Neural progenitor cell (in vitro differentiated cells): ENCODE data around the gene RALB. TPM values are rescaled to one million over a fixed set of nuclear protein-coding genes. Genes with fewer than 3 reads are reported as not detected.

ENCODE experiments used
- DNase-seq: peaks from one replicate; pipeline ENCODE4 v3.0.0-alpha.2; 2016; ENCODE audit warnings: low spot score
- H2AFZ ChIP-seq: fragments of 200-600 bp; sonication (generic); replicated peaks from 2 replicates; pipeline ENCODE4 v1.6.1; 2016; ENCODE audit warnings: antibody characterized with exemption
- H3F3A ChIP-seq: fragments of 200-600 bp; sonication (generic); 2 replicates; pipeline ENCODE4 v1.6.1; 2016; ENCODE audit warnings: antibody characterized with exemption, low read depth
- H3K27ac ChIP-seq: fragments of 200-600 bp; sonication (generic); 2 replicates; pipeline ENCODE4 v1.5.1; 2016; ENCODE audit warnings: mild to moderate bottlenecking
- H3K27me3 ChIP-seq: fragments of 200-600 bp; sonication (generic); 2 replicates; pipeline ENCODE4 v1.6.1; 2016; ENCODE audit warnings: mild to moderate bottlenecking, moderate library complexity
- H3K36me3 ChIP-seq: fragments of 200-600 bp; sonication (generic); 2 replicates; pipeline ENCODE4 v1.5.1; 2016
- H3K4me1 ChIP-seq: fragments of 200-600 bp; sonication (generic); 2 replicates; pipeline ENCODE4 v1.6.1; 2016; ENCODE audit warnings: mixed run types
- H3K4me2 ChIP-seq: fragments of 200-600 bp; sonication (generic); 2 replicates; pipeline ENCODE4 v1.6.1; 2016
- H3K4me3 ChIP-seq: fragments of 200-600 bp; sonication (generic); 2 replicates; pipeline ENCODE4 v1.5.1; 2016
- H3K79me2 ChIP-seq: fragments of 200-600 bp; sonication (generic); 2 replicates; pipeline ENCODE4 v1.6.1; 2016; ENCODE audit warnings: low read depth
- H3K9ac ChIP-seq: fragments of 200-600 bp; sonication (generic); 2 replicates; pipeline ENCODE4 v1.6.1; 2016
- H3K9me3 ChIP-seq: fragments of 200-600 bp; sonication (generic); 2 replicates; pipeline ENCODE4 v1.5.1; 2016; ENCODE audit warnings: low read depth
- H4K20me1 ChIP-seq: fragments of 200-600 bp; sonication (generic); 2 replicates; pipeline ENCODE4 v1.6.1; 2016; ENCODE audit warnings: low read depth
- H3K27ac Mint-ChIP-seq: 3 replicates; pipeline ENCODE4 v1.8.0; 2021; ENCODE audit warnings: mixed read lengths
- H3K27me3 Mint-ChIP-seq: 2 replicates; pipeline ENCODE4 v1.8.0; 2022; ENCODE audit warnings: low read depth, mild to moderate bottlenecking, inconsistent platforms, moderate library complexity, mixed read lengths; ENCODE audit not compliant: insufficient read depth
- H3K36me3 Mint-ChIP-seq: 3 replicates; pipeline ENCODE4 v1.8.0; 2021; ENCODE audit warnings: mixed read lengths
- H3K4me1 Mint-ChIP-seq: 3 replicates; pipeline ENCODE4 v1.8.0; 2021; ENCODE audit warnings: mixed read lengths
- H3K4me3 Mint-ChIP-seq: 3 replicates; pipeline ENCODE4 v1.8.0; 2021; ENCODE audit warnings: mild to moderate bottlenecking, moderate library complexity, mixed read lengths
- H3K9me3 Mint-ChIP-seq: 3 replicates; pipeline ENCODE4 v1.8.0; 2020; ENCODE audit warnings: mixed read lengths
- EZH2 ChIP-seq: fragments of 200-600 bp; sonication (generic); IDR thresholded peaks from 2 replicates; pipeline ENCODE4 v1.6.1; 2017; ENCODE audit warnings: antibody characterized with exemption, mild to moderate bottlenecking, moderate library complexity
- EZH2phosphoT487 ChIP-seq: fragments of 200-600 bp; sonication (generic); IDR thresholded peaks from 2 replicates; pipeline ENCODE4 v1.6.1; 2017; ENCODE audit warnings: antibody characterized with exemption
- total RNA-seq: library from RNA; depleted of rRNA; stranded (reverse); fragments of >200 nt; gene quantifications from 2 replicates; pipeline ENCODE4 v1.2.3, GENCODE V29; 2015; ENCODE audit warnings: low replicate concordance
- TF ChIP-seq, protein P1 (sequence below): fragments of 200-600 bp; sonication (generic); IDR thresholded peaks from 2 replicates; pipeline ENCODE4 v1.5.1; 2017; ENCODE audit warnings: antibody characterized with exemption, mild to moderate bottlenecking

The RALB gene
- total RNA-seq, 1 donor from 2014 or later, result 79.8 TPM

DNA sequence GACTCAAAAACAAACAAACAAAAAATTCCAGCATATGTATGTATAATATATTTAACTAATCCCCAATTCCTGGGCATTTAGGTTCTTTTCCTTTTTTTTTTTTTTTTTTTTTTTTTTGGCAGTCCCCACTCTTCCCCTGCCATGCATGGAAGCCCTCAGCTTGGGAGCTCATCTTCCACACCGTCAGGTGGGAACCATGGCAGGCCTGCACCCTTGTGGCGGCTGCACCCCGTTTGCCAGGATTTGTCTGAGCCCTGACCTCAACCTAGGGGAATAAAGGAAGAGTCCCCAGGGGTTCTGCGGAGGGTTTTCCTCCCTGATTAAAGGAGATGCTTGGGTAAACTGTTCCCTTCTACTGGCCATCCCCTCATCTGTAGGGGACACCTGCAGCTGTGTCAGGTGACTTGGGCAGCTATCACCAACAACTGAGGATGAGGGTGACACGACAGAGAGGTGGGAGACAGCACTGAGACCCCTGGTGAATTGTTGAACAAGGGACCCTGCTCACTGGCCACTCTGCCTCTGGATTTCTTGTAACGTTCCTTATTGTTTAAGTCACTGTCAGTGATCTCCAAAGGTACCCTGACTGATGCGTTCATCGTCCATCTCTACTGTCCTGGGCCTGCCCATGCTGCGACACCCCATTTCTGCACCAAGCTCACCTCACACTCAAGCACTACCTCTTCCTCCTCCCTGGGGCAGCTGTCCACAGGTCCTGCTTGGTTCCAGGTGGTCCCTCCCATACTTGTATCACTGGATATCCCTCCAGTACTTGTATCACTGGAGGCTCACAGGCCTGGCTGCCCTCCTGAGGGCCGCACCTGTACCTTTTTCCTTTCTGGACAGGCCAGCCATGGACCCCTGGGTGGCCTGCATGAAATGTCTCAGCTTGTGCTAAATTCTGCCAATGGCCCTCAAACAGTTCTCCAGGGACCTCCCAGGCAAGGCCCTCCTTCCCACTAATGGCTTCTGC lies 44.0 kb upstream of the RALB start:
- Mint-ChIP-seq H3K36me3 (no peaks in the 10 kb centered on the region), H3K4me3 (no peak overlapping the region), H3K27me3 (peaks cover 2% of the 10 kb centered on the region), H3K4me1 (peaks cover 5% of the 10 kb centered on the region), H3K27ac (no peak overlapping the region), H3K9me3 (no peaks in the 10 kb centered on the region)
- H3K79me2 ChIP-seq, result no peaks in the 10 kb centered on the region
- no peak overlapping the region for H2AFZ ChIP-seq
- no peaks in the 10 kb centered on the region for H3K9me3 ChIP-seq
- no peak overlapping the region for H3K9ac ChIP-seq
- H3K4me3 ChIP-seq, result no peak overlapping the region
- H3K27ac ChIP-seq, result no peak overlapping the region
- TF ChIP-seq EZH2, result no peak
- no peak for TF ChIP-seq EZH2phosphoT487
- H4K20me1 ChIP-seq, result no peaks in the 10 kb centered on the region
- peaks cover 3% of the 10 kb centered on the region for H3K4me1 ChIP-seq
- no peak overlapping the region for H3K4me2 ChIP-seq
- no peaks in the 10 kb centered on the region for H3K36me3 ChIP-seq
- DNase-seq, result no peak
- peaks cover 3% of the 10 kb centered on the region for H3F3A ChIP-seq
- H3K27me3 ChIP-seq, result no peaks in the 10 kb centered on the region

DNA sequence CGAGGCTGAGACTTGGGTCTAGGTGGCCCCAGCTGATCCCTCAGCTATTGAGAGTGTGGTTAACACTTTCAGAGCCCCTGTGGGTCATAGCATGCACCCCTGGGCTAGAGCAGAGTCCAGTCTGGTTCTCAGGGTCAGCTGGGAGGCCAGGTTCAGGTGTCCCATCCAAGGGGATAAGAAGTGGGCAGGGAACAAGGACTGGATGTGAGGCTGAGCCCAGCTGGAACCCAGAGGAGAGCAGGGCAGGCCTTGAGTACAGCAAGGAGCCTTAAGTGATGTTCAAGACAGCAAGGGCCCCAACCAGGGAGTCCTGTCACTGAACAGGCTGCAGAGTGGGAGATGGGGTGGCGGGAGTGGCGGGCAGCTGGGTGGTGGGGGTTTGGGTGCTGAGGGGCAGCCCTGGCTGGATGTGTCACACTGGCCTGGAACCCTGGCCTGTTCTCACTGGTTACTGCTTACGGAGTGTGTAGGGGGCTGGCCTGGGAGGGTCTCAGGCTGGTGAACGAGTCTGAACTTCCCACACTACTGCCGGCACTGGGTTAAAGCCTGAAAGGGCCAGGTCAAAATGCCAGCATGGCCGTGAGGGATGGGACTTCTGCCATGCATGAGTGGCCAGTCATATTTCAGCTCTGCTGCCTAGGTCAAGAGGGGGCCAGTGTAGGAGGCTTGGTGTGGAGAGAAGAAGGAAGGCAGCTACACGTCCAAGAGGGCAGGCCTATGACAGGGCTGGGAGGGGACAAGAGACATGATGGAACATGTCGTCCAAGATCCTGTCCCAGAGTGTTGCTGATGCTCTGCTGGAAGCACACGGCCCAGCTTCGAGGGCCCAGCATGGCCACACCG lies 43.0 kb upstream of the RALB start:
- Mint-ChIP-seq H3K4me1 (peaks cover 5% of the 10 kb centered on the region), H3K27ac (no peak overlapping the region), H3K36me3 (no peaks in the 10 kb centered on the region), H3K27me3 (no peaks in the 10 kb centered on the region), H3K9me3 (no peaks in the 10 kb centered on the region), H3K4me3 (no peak overlapping the region)
- Histone ChIP-seq H3K9ac (no peak overlapping the region), H2AFZ (no peak overlapping the region), H3K4me2 (no peak overlapping the region), H3K4me1 (peaks cover 3% of the 10 kb centered on the region), H4K20me1 (no peaks in the 10 kb centered on the region), H3K79me2 (no peaks in the 10 kb centered on the region), H3K9me3 (no peaks in the 10 kb centered on the region), H3K27me3 (no peaks in the 10 kb centered on the region), H3K27ac (no peak overlapping the region), H3K36me3 (no peaks in the 10 kb centered on the region), H3F3A (peaks cover 3% of the 10 kb centered on the region), H3K4me3 (no peak overlapping the region)
- no peak for DNase-seq
- TF ChIP-seq EZH2 (no peak), EZH2phosphoT487 (no peak)
- TF ChIP-seq, protein P1, sequence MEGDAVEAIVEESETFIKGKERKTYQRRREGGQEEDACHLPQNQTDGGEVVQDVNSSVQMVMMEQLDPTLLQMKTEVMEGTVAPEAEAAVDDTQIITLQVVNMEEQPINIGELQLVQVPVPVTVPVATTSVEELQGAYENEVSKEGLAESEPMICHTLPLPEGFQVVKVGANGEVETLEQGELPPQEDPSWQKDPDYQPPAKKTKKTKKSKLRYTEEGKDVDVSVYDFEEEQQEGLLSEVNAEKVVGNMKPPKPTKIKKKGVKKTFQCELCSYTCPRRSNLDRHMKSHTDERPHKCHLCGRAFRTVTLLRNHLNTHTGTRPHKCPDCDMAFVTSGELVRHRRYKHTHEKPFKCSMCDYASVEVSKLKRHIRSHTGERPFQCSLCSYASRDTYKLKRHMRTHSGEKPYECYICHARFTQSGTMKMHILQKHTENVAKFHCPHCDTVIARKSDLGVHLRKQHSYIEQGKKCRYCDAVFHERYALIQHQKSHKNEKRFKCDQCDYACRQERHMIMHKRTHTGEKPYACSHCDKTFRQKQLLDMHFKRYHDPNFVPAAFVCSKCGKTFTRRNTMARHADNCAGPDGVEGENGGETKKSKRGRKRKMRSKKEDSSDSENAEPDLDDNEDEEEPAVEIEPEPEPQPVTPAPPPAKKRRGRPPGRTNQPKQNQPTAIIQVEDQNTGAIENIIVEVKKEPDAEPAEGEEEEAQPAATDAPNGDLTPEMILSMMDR, result no peak

DNA sequence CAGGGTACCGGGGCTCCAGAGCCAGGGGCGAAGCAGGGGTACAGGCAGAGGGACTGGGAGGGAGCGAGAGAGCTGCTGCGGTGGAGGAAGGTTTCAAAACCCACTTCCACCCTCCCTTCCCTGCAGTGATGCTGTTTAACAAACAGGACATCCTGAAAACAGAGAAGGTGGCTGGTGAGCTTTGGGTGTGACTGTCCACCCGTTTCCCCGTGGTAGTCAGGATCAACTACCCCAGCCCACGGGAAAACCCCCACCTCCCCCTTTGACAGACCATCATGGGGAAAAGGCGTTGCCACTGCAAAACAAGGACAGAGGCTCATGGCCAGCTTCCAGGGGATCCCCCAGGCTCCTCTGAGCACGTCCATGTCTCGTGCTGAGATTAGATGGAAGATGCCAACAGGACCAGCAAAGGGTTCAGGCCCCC lies 42.4 kb upstream of the RALB start:
- Histone ChIP-seq H3F3A (peaks cover 3% of the 10 kb centered on the region), H3K9ac (no peak overlapping the region), H3K27ac (no peak overlapping the region), H3K27me3 (no peaks in the 10 kb centered on the region), H3K4me2 (no peak overlapping the region), H4K20me1 (no peaks in the 10 kb centered on the region), H3K36me3 (no peaks in the 10 kb centered on the region), H3K4me3 (no peak overlapping the region), H3K4me1 (peaks cover 3% of the 10 kb centered on the region), H2AFZ (no peak overlapping the region), H3K79me2 (no peaks in the 10 kb centered on the region), H3K9me3 (no peaks in the 10 kb centered on the region)
- Mint-ChIP-seq H3K4me3 (no peak overlapping the region), H3K9me3 (no peaks in the 10 kb centered on the region), H3K27ac (no peak overlapping the region), H3K36me3 (no peaks in the 10 kb centered on the region), H3K27me3 (no peaks in the 10 kb centered on the region), H3K4me1 (peaks cover 5% of the 10 kb centered on the region)
- TF ChIP-seq EZH2phosphoT487 (no peak), EZH2 (no peak)
- TF ChIP-seq, protein P1, result no peak
- no peak for DNase-seq
